LNCaP clone FGC (cell line): ENCODE data around the gene SLC22A8.

Experiments used
- DNase-seq: peaks from one replicate; pipeline ENCODE4 v3.0.0-alpha.2; 2011; ENCODE audit warnings: low read depth
- H3K4me3 ChIP-seq: 2 replicates; pipeline ENCODE4 v1.5.1; 2011; ENCODE audit warnings: mild to moderate bottlenecking, low read depth, low read length, control low read depth
- CTCF ChIP-seq: IDR thresholded peaks from 2 replicates; pipeline ENCODE4 v1.5.1; 2012; ENCODE audit warnings: mild to moderate bottlenecking; ENCODE audit not compliant: control insufficient read depth, insufficient read depth; ENCODE audit errors: extremely low read depth

Gene SLC22A8

DNA sequence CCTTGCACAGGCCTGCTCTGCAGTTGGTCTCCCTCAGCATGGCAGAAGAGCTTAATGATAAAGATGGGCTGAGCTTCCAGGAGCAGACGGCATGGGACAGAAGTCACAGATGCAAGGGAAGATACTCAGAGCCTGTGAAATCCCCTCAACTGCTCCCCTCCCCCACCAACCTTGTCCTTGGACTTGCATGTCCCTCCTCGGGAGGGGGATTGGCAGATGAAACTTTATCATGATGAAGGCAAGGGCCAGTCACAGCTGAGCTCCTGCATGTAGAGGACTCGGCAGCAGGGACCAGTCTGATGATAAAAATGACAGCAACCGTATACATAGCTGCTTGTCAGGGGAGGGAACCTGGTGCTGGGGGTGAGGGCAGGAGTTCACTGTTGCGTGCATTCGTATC is 6.8 kb upstream of the SLC22A8 start:
- TF ChIP-seq CTCF = no peak
- H3K4me3 ChIP-seq = no peak overlapping the region
- no peak for DNase-seq

- no peak for DNase-seq
- H3K4me3 ChIP-seq = no peak overlapping the region
Measured at GRCh38 chr11:63020671-63021291, 5.1 kb upstream of the SLC22A8 start.

GRCh38 chr11:63019506-63019905 is 3.9 kb upstream of the SLC22A8 start:
- no peak for DNase-seq
- TF ChIP-seq CTCF = no peak
- no peak overlapping the region for H3K4me3 ChIP-seq

More at GRCh38 chr11:63020671-63021291, 5.1 kb upstream of the SLC22A8 start:
- TF ChIP-seq CTCF = peak; percentile 24; the same call in 1 of the 2 replicates

DNA sequence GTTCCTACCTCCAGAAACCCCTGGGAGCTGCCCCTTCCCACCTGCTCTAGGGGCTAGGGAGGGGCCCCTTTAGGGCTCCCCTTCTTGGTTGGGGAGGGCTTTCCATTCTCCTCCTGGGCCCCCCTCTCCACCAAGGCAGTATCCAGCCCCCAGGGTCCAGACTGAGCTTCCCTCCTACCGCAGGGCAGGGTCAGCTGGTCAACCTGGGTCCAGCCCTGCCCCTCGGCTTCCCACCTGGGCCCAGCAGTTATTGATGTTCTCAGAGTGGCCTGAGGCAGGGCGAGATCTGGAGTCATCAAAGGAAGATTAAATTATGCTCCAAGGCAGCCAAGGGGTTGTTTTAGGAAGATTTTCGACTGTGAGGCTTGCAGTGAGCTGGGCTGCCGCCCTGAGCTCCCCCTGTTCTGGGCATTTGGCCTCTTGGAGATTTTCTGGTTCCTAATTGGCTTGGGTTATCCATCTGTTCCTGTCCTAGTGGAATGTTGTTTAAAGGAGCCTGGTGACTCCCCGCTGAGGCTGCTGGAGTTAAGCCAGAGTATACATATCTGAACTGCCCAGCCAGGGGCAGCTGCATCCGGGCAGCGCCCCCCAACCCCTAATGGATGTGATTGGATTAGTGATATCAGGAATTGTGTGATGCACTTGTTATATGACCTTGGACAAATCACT is 1.8 kb upstream of the SLC22A8 start:
- TF ChIP-seq CTCF = no peak
- DNase-seq = peak; percentile 28

DNA sequence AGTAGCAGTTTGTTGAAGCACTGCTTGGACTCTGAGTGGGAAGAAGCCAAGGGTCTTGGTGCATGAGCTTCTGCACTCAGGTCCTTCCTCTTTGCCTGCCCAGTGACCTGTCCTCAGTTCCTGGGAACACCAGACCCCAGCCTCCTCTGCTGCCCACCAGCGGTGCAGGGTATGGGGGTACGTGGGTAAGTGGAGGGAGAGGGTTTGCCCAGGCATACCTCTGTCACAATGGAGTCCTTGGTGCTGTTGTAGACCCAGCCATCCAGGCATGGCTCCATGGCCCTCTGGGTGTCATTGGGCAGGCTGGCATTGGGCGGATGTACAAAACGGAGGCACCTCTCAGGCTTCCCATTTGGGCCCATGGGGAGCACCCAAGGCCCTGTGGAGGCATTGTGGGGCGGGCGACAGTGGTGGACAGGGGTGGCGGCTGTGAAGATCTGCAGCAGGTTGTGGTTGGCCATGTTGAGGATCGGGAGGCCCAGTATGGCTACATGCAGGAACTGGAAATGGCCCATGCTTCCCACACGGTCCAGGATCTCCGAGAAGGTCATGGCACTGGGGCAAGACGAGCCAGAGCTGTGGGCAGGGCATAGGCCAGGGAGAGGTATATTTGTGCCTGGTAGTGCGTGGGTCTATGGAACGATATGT is 1.1 kb downstream of the SLC22A8 start:
- no peak overlapping the region for H3K4me3 ChIP-seq
- no peak for TF ChIP-seq CTCF
- DNase-seq = no peak

More for the DNA sequence above, 1.8 kb upstream of the SLC22A8 start:
- H3K4me3 ChIP-seq = no peak overlapping the region

DNA sequence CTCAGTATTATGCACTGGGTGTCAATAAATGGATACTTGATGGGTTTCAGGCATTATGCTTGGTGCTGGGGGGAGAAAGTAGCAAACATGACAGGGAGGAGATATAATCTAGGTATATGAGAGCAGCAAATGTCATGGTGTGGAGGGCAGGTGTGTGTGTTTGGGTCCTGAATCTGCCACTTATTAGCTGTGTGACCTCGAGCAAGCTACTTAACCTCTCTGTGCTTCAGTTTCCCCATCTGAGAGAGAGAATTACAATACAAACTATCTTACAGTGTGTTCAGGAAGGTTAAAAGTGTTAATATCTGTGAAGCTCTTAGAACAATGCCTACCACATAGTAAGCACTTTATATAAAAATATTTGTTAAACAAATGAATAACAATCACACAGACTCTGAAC is 2.8 kb downstream of the SLC22A8 start:
- no peak for DNase-seq
- no peak for TF ChIP-seq CTCF
- no peak overlapping the region for H3K4me3 ChIP-seq

- DNase-seq = no peak
- no peak overlapping the region for H3K4me3 ChIP-seq
Measured at GRCh38 chr11:63012430-63012829, 3.2 kb downstream of the SLC22A8 start.

More at GRCh38 chr11:63012430-63012829, 3.2 kb downstream of the SLC22A8 start:
- no peak for TF ChIP-seq CTCF
